ENCODE data around the gene CEP126. TPM values are rescaled to one million over a fixed set of nuclear protein-coding genes. Genes with fewer than 3 reads are reported as not detected.

Gene CEP126
- total RNA-seq, 1 donor from 2014 or later, result 0.71 TPM

DNA sequence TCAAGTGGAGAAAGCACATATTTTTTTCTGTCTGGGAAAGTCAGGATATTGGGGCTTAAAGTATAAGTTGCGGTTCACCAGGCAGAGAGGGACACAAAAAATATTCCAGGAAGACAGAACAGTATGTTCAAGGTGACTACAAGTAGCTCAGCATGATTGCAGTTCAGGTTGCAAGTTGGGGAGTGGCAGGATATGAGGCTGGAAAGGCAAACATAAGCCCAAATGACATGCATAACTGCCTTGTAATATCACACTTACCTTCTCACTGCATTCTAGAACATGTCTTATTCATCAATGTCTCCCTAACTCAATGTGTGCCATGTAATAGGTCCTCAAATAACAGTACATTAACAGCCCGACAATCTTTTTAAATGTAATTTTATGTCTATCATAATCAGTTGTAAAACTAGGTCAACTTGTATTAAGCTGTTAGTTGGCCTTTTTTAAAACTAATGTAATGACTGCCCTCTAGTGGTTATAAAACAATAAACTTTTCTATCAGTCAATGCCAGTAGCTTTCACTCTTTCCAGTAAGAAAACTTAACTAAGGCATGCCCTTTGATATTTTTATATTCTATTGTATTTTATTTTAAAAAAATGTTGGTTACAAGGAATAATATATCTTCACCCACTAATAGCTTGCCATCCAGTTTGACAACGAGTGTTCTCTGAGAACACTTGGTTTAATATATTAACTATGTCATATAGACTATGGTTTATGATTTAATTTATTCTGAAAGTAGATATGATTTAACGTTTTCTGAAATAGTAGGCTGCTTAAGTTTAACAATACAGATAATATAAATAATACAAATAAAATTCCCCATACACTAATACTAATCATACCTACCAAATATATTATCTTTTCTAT, 93.0 kb downstream of the CEP126 start:
- no peak overlapping the region for H3K4me3 ChIP-seq (ENCODE audit: low read depth, low read length)
- TF ChIP-seq, protein P1, sequence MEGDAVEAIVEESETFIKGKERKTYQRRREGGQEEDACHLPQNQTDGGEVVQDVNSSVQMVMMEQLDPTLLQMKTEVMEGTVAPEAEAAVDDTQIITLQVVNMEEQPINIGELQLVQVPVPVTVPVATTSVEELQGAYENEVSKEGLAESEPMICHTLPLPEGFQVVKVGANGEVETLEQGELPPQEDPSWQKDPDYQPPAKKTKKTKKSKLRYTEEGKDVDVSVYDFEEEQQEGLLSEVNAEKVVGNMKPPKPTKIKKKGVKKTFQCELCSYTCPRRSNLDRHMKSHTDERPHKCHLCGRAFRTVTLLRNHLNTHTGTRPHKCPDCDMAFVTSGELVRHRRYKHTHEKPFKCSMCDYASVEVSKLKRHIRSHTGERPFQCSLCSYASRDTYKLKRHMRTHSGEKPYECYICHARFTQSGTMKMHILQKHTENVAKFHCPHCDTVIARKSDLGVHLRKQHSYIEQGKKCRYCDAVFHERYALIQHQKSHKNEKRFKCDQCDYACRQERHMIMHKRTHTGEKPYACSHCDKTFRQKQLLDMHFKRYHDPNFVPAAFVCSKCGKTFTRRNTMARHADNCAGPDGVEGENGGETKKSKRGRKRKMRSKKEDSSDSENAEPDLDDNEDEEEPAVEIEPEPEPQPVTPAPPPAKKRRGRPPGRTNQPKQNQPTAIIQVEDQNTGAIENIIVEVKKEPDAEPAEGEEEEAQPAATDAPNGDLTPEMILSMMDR (IDR thresholded peaks at IDR 0.05; ENCODE audit: insufficient read depth, low read length, poor library complexity, severe bottlenecking), result peak; percentile 37
- no peaks in the 10 kb centered on the region for H3K36me3 ChIP-seq (ENCODE audit: control insufficient read depth, insufficient read depth, low read length)

DNA sequence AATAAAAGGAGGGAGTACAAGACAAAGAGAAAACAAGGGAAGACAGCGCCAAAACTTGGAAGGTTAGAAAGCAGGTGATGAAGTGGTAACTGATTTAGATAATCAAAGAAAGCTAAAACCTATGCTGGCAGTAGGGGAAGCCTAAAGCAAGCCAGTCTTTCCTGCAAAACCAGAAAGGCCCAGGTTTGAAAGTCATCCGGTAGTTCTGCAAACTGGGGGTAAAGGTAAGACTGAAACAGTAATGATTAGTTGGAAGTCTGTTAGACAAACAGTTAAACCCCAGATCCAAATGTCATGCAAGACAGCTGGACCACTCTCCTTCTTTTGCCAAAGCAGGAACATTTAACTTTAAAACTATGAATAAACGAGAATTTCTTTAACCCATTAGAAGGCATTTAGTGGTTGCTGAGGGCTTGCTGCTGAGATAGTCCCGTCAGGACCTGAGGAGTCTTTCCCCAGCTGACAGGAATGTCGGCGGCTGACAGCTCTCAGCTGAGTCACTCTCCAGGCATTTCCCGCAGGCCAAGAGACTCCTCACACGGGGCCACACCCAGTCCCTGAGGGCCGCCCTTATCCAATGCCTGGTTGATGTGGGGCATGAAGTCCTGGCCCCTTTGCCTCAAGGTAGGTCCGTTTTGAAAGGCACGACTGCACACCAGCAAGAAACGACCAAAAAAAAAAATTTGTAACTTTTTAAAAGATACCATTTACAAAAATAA, 96.1 kb downstream of the CEP126 start:
- no peaks in the 10 kb centered on the region for H3K36me3 ChIP-seq (ENCODE audit: control insufficient read depth, insufficient read depth, low read length)
- H3K27me3 ChIP-seq (ENCODE audit: control insufficient read depth, insufficient read depth, low read length), result no peaks in the 10 kb centered on the region
- DNase-seq (ENCODE audit: low read depth), result peak; percentile 67
- TF ChIP-seq, protein P1 (IDR thresholded peaks at IDR 0.05; ENCODE audit: insufficient read depth, low read length, poor library complexity, severe bottlenecking), result no peak
- H3K4me3 ChIP-seq (ENCODE audit: low read depth, low read length), result no peak overlapping the region

More for the DNA sequence above, 93.0 kb downstream of the CEP126 start:
- H3K27me3 ChIP-seq (ENCODE audit: control insufficient read depth, insufficient read depth, low read length), result no peaks in the 10 kb centered on the region
- DNase-seq (ENCODE audit: low read depth), result peak; percentile 18

DNA sequence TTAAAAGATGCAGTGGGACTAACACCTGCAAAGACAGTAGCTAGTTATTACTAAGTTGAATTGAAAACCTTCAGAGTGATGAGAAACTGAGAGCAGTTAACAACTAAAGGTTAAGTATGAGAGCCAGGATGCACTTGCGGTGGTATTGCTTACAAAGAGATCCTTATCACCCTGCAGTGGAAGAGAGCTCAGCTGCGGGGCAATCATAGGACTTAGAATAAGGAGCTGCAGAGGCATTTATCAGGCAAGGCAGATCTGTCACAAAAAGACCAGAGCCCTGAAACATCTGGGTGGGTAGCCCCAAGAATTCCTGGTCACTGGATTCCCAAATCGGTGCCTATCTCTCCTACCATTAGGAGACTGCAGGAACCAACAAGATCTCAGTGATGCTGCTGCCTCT, 98.1 kb downstream of the CEP126 start:
- Histone ChIP-seq H3K27me3 (ENCODE audit: control insufficient read depth, insufficient read depth, low read length) (no peaks in the 10 kb centered on the region), H3K4me3 (ENCODE audit: low read depth, low read length) (no peak overlapping the region), H3K36me3 (ENCODE audit: control insufficient read depth, insufficient read depth, low read length) (no peaks in the 10 kb centered on the region)
- DNase-seq (ENCODE audit: low read depth), result no peak
- TF ChIP-seq, protein P1 (IDR thresholded peaks at IDR 0.05; ENCODE audit: insufficient read depth, low read length, poor library complexity, severe bottlenecking), result no peak

DNA sequence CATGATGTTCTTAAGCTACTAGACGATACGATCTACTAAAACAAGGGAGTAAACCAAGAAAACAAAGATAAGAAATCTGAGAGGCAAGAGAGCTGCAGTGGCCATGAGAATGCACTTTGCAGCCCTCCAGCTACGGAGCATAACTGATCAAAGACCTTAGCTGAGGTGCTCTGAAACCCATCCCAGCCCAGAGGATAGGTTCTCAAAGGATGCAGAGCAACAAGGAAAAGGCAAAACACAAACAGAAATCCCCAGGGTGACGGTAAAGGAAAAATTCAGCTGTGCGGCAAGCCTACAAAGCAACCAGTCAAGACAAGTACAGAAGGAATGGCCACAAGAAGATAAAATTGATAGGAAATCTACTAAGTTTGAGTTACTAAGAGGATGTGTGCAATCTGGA, 99.9 kb downstream of the CEP126 start:
- TF ChIP-seq, protein P1 (IDR thresholded peaks at IDR 0.05; ENCODE audit: insufficient read depth, low read length, poor library complexity, severe bottlenecking), result no peak
- Histone ChIP-seq H3K4me3 (ENCODE audit: low read depth, low read length) (no peak overlapping the region), H3K27me3 (ENCODE audit: control insufficient read depth, insufficient read depth, low read length) (no peaks in the 10 kb centered on the region), H3K36me3 (ENCODE audit: control insufficient read depth, insufficient read depth, low read length) (no peaks in the 10 kb centered on the region)
- DNase-seq (ENCODE audit: low read depth), result no peak

DNA sequence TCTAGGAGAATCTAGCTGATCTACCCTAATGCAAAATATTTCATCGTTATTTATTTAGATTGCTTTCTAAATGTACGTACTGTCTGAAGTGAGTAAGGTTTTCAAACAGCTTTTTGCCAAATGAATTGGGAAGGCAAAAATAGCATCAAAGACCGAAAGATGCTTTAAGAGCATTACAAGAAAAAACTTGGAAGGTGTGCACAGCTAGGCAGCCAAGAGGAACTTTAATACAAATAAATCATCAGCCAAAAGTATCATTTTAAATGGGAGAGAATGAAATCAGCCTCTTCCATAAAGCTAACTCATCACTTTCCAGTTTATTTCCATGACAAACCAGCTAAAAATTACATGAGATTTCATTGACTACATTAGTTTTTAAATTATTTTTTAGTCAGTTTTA, 102.2 kb downstream of the CEP126 start:
- no peak for DNase-seq (ENCODE audit: low read depth)
- Histone ChIP-seq H3K27me3 (ENCODE audit: control insufficient read depth, insufficient read depth, low read length) (no peaks in the 10 kb centered on the region), H3K4me3 (ENCODE audit: low read depth, low read length) (no peak overlapping the region), H3K36me3 (ENCODE audit: control insufficient read depth, insufficient read depth, low read length) (no peaks in the 10 kb centered on the region)
- TF ChIP-seq, protein P1 (IDR thresholded peaks at IDR 0.05; ENCODE audit: insufficient read depth, low read length, poor library complexity, severe bottlenecking), result no peak
